Activated naive CD4-positive, alpha-beta T cell treated with anti-CD3 and anti-CD28 coated beads for 36 hours (primary cell): ENCODE data around the gene CD48. TPM values are rescaled to one million over a fixed set of nuclear protein-coding genes. Genes with fewer than 3 reads are reported as not detected.

Source experiments
- CTCF ChIA-PET: fragments of 350-600 bp; sonication (Branson Sonifier 250); formaldehyde crosslinking; loops from one replicate; lab custom pipeline; 2021; ENCODE audit warnings: antibody characterized with exemption; lab: Charles Lee
- DNase-seq: peaks from one replicate; pipeline ENCODE4 v3.0.0-alpha.2; 2020
- H3K27ac Mint-ChIP-seq: one replicate; pipeline ENCODE4 v1.8.0; 2021; ENCODE audit warnings: mild to moderate bottlenecking, mixed read lengths
- H3K27me3 Mint-ChIP-seq: one replicate; pipeline ENCODE4 v1.8.0; 2021; ENCODE audit warnings: low read depth, mixed read lengths
- H3K36me3 Mint-ChIP-seq: one replicate; pipeline ENCODE4 v1.8.0; 2021; ENCODE audit warnings: low read depth, mixed read lengths
- H3K4me1 Mint-ChIP-seq: one replicate; pipeline ENCODE4 v1.8.0; 2021; ENCODE audit warnings: low read depth, mixed read lengths
- H3K4me3 Mint-ChIP-seq: one replicate; pipeline ENCODE4 v1.8.0; 2021; ENCODE audit warnings: mild to moderate bottlenecking, moderate library complexity, mixed read lengths
- H3K9me3 Mint-ChIP-seq: one replicate; pipeline ENCODE4 v1.8.0; 2021; ENCODE audit warnings: mixed read lengths
- intact Hi-C: fragments of 100-400 bp; cut with micrococcal nuclease; formaldehyde crosslinking; loops from one replicate; pipeline ENCODE4 v1.15.1; 2023
- total RNA-seq, 2 experiments: library from RNA; stranded (reverse); gene quantifications; one replicate each; pipeline ENCODE4 v1.2.3, GENCODE V29; 2021

The CD48 gene
- total RNA-seq, 2 experiments from 2014 or later, result 338 to 340 TPM

DNA sequence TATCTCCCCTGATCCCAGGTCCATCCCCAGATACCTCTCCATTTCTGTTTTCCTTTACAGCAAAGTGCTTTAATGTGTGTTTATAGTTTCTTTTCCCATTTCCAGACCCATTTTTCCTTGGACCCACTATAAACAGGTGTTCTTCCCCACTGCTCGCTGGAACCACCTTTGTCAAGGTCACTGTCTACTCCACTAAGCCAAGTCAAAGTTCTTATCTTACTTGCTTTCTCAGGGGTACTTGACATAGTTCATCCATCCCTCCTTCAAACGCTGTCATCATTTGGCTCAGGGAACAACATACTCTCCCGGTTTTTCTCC lies 73.1 kb downstream of the CD48 start:
- CTCF ChIA-PET, result interaction anchor here (1.2 kb wide), 1 partner anchor 8 kb away, joined by 4 read pairs; the partner anchor contains the start of gene SLAMF1
- intact Hi-C loops, result loop anchor here (1.0 kb wide), 2 partner anchors 8 to 11 kb away; no protein-coding TSS in a partner anchor
- H3K36me3 Mint-ChIP-seq, result peaks cover 91% of the 10 kb centered on the region
- peak overlapping the region; percentile 95 for H3K27ac Mint-ChIP-seq
- peaks cover 91% of the 10 kb centered on the region for H3K4me1 Mint-ChIP-seq
- no peak for DNase-seq
- H3K27me3 Mint-ChIP-seq, result no peaks in the 10 kb centered on the region
- no peaks in the 10 kb centered on the region for H3K9me3 Mint-ChIP-seq
- H3K4me3 Mint-ChIP-seq, result peak overlapping the region; percentile 66

DNA sequence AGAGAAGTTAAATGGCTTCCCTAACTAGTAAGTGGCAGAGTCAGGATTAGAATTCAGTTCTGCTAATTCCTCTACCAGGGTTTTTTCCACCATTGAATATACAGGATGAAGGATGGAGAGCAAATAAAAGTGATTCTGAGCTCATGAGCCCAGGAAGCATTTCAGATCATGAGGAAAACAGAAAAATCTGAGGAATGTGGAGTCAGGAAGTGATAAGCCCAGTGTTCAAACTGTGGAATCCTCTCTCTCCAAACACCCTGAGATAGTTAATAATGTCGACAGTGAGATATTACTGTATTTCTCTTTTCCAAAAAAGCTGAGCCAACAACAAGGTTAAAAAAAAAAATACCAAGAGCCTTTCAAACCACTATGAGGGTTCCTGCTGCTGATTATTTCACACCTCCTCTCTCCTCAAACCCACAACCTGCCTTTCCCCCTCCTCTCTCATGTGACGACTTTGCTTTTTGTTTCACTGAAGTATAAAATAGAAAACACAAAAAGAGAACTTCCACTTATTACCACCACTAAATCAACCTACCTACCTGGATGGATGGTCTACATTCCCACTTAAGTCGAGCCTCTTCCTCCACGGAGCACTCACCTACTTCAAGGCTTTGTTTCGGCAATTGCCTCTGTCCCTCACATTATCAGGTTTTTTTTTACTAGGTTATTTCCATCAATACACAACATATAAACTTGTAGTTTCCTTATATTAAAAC lies 73.6 kb downstream of the CD48 start:
- peak overlapping the region; percentile 66 for H3K4me3 Mint-ChIP-seq
- H3K4me1 Mint-ChIP-seq, result peaks cover 92% of the 10 kb centered on the region
- CTCF ChIA-PET, result interaction anchor here (0.8 to 1.2 kb wide), 2 partner anchors 8 to 19 kb away, joined by 3 to 4 read pairs; partner anchors contain the start of gene SLAMF1
- H3K9me3 Mint-ChIP-seq, result no peaks in the 10 kb centered on the region
- no peaks in the 10 kb centered on the region for H3K27me3 Mint-ChIP-seq
- H3K36me3 Mint-ChIP-seq, result peaks cover 91% of the 10 kb centered on the region
- intact Hi-C loops, result loop anchor here (1.0 kb wide), 2 partner anchors 8 to 11 kb away; no protein-coding TSS in a partner anchor
- DNase-seq, result peak; percentile 75
- H3K27ac Mint-ChIP-seq, result peak overlapping the region; percentile 95

DNA sequence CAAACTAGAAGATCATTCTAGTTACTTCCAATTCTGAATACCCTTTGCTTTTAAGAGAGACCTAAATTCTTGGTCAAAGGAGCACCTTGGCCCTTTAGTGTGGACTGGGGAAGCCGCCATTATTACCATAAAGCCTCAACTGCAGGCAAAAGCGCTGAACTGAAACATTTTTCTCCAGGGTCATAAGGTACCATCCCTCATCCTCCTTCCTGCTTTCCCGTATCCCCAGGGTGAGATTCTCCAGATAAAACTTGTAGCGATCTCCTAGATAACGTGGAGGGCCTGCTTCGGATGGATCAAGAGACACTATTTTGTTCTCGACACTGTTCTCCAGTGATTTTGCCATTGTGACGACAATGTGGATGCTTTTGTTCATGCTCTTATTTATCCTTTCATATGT lies 74.6 kb downstream of the CD48 start:
- H3K27me3 Mint-ChIP-seq, result no peaks in the 10 kb centered on the region
- peak overlapping the region; percentile 95 for H3K27ac Mint-ChIP-seq
- intact Hi-C loops, result no loop called here
- H3K4me3 Mint-ChIP-seq, result no peak overlapping the region
- no peaks in the 10 kb centered on the region for H3K9me3 Mint-ChIP-seq
- no peak for DNase-seq
- peaks cover 92% of the 10 kb centered on the region for H3K4me1 Mint-ChIP-seq
- CTCF ChIA-PET, result interaction anchor here (1.2 kb wide), 1 partner anchor 9 kb away, joined by 4 read pairs; the partner anchor contains the start of gene SLAMF1
- H3K36me3 Mint-ChIP-seq, result peaks cover 87% of the 10 kb centered on the region

DNA sequence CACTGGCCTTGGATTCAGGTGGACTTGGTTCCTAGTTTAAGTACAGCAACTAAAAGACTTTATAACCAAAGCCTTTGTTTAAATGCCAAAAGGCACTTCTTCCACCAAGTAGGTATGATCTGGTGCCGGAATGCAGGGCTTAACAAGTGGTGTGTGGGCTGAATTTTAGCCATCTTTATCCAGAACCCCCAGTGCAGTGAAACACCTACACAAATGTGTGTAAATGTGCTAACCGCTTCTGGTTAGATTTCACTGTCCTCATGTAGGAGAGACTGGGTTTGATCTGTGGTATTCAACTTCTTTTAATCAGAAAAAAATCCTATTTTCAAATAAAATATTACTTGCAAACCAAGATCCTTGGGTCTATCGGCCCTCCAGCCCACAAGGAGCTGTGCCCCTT lies 75.1 kb downstream of the CD48 start:
- Mint-ChIP-seq H3K27me3 (no peaks in the 10 kb centered on the region), H3K4me1 (peaks cover 92% of the 10 kb centered on the region), H3K4me3 (no peak overlapping the region), H3K9me3 (no peaks in the 10 kb centered on the region), H3K36me3 (peaks cover 87% of the 10 kb centered on the region), H3K27ac (peak overlapping the region; percentile 95)
- CTCF ChIA-PET, result no interaction called here
- no peak for DNase-seq
- intact Hi-C loops, result no loop called here

DNA sequence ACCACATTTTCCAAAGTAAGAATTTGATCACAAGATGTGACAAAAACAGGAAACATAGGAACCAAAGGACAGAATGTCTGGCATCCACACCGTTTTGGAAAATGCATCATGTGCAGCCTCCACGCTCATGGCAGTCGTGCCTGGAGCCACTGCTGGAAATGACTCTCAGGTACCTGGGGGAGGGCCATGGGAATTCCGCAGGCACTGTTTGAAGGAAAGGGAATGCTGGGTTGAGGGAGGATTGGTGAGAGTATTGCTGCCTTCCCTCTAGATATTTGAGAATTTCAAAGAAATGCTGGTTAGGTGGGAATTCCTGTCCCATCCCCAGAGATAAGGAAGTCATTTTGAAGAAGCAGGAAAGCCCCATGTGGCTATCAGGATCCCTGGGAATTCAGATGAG lies 75.5 kb downstream of the CD48 start:
- Mint-ChIP-seq H3K4me1 (peaks cover 94% of the 10 kb centered on the region), H3K36me3 (peaks cover 89% of the 10 kb centered on the region), H3K27me3 (no peaks in the 10 kb centered on the region), H3K27ac (peak overlapping the region; percentile 78), H3K4me3 (no peak overlapping the region), H3K9me3 (no peaks in the 10 kb centered on the region)
- no peak for DNase-seq
- intact Hi-C loops, result no loop called here
- CTCF ChIA-PET, result interaction anchor here (0.6 to 1.0 kb wide), 3 partner anchors 13 to 22 kb away, joined by 3 to 4 read pairs (median 4); no protein-coding TSS in a partner anchor

DNA sequence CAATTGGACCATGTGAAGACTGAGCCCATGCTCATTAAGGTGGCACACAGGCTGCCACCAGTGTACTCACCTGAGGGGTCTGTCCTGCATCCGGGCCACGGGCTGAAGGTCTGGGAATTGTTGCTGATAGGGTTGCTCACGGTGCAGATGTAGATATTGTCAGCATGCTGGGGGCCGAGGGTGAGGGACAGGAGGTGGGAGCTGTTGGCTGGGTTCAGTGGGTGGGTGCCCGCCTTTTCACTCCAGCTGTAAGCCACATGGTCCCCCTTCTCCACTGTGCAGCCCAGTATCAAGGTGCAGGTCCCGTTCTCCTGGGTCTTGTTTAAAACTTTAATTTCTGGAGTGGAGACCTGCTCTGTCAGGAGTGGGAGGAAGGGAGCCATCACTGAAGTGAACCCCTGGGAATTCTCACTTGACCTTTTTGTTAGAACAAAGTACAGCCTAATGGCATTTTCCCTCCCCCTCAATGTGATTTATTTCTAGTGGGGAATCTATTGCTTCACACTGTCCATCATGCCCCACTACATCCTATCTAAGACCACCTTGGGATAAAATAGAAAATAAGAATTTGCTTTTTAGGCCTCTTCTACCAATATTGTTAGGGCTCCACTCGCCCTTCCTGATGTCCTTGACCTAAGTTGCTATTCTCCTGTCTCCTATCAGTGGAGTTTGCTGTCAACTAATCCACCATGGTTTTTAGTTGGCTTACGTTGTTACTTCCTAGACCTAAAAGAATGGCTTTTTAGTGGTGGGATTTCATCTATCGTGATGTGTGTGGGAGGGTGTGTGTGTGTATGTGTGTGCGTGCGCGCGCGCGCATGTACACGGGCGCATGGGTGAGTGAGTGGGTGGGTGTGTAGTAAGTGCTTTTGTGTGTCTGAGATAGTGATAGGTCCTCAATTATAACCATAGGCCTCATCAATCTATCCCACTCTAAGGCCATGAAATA lies 76.8 kb downstream of the CD48 start:
- peak overlapping the region; percentile 27 for H3K4me3 Mint-ChIP-seq
- H3K9me3 Mint-ChIP-seq, result no peaks in the 10 kb centered on the region
- H3K36me3 Mint-ChIP-seq, result peaks cover 90% of the 10 kb centered on the region
- CTCF ChIA-PET, result interaction anchor here (0.7 to 1.0 kb wide), 2 partner anchors 21 to 23 kb away, joined by 4 read pairs; no protein-coding TSS in a partner anchor
- H3K27ac Mint-ChIP-seq, result peak overlapping the region; percentile 76
- intact Hi-C loops, result no loop called here
- no peaks in the 10 kb centered on the region for H3K27me3 Mint-ChIP-seq
- DNase-seq, result no peak
- H3K4me1 Mint-ChIP-seq, result peaks cover 97% of the 10 kb centered on the region

DNA sequence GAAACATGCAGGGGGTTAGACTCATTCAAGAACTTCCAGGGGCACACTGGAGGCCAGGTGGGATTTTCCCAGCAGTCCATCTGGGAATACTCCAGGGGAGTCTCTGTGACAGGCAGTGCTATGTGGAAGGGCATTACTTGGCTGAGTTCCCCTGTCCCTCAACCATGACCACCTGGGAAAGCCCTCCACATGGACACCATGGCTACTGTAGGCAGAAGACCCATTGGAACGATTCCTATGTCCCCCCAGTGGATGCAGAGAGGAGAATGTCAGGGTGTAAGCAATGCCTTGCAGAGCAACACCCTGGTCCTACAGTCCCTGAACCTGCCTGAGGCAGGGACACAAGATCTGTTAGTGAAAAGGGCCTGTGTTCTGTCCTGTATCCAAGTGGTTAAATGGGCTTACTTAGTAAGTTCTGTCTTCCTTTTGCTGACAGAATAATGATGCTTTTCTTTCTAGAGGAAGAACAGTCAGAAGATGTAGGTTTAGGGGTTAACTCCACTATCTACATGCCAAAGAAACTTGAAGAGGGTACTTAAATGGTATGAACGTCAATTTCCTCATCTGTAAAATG lies 78.2 kb downstream of the CD48 start:
- no peak for DNase-seq
- CTCF ChIA-PET, result interaction anchor here (1.0 to 2.0 kb wide), 2 partner anchors 13 to 14 kb away, joined by 3 to 16 read pairs; no protein-coding TSS in a partner anchor
- Mint-ChIP-seq H3K36me3 (peaks cover 83% of the 10 kb centered on the region), H3K4me3 (no peak overlapping the region), H3K27ac (peak overlapping the region; percentile 68), H3K9me3 (no peaks in the 10 kb centered on the region), H3K27me3 (no peaks in the 10 kb centered on the region), H3K4me1 (peaks cover 95% of the 10 kb centered on the region)
- intact Hi-C loops, result no loop called here

DNA sequence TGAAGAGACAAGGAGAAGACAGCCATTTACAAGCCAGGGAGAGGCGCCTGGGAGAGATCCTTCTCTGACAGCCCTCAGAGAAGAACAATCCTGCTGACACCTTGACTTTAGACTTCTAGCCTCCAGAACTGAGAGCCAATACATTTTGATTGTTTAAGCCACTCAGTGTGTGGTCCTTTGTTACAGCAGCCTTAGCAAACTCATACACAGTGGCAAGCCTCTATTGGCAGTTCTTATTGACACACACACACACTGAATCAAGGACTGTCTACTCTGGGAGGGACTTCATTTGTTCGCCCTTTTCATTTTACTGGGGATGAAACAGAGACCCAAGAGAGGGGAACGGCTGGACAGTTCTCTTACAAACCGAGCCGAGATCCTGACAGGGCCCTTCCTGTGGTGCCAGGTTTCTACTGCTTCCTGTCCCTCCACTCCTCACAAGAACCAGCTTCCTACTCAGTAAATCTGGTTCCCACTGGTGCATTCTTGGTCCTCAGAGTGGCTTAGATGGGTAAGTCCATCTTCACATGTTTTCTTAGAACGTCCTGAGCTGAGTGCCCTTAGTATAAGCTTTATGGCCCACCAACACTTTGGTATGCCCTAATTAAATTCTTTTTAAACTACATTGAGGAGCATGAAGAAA lies 79.5 kb downstream of the CD48 start:
- DNase-seq, result no peak
- Mint-ChIP-seq H3K36me3 (peaks cover 80% of the 10 kb centered on the region), H3K27ac (peak overlapping the region; percentile 96), H3K27me3 (no peaks in the 10 kb centered on the region), H3K4me3 (no peak overlapping the region), H3K4me1 (peaks cover 94% of the 10 kb centered on the region), H3K9me3 (no peaks in the 10 kb centered on the region)
- intact Hi-C loops, result no loop called here
- CTCF ChIA-PET, result interaction anchor here (1.0 to 5.4 kb wide), 3 partner anchors 13 to 43 kb away, joined by 3 to 32 read pairs (median 16); no protein-coding TSS in a partner anchor

DNA sequence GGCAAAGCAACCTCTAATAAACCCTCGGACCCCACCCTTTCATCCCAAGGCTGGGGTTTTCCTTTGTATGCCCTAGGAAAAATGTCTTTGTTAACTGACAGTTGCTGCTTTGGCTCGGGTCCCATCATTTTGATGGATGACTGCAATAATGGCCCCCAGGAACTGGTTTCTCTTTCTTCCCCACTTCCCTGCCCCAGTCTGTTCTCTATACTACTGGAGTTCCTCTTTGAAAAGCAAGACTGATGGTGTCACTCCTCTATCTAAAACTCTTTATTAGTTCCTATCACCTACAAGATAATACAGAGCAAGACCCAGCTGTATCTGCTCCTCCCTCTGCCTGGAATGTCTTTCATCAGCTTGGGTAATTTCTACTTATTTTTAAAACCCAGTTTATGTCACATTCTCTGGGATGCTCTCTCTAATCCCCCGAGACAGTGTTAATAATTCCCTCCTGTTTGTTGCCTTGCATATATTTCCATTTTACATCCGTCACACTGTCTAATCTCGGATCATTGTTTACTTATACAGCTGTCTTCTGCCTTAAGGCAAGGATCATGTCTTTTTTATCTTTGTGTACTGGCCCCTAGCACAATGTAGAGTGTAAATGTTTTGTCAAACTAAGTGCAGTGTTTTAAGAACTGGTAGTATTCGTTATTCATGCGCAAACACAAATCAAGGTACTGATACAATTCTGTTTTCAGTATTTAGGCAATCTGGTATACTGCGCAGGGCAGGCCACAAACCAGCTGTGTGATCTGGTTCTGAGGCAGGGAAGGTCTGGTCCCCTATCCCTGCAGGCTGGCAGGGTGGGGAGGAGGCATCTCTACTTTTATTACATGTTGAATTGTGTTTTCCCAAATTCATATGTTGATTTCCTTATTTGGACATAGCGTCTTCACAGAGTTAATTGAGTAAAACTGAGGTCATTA lies 80.8 kb downstream of the CD48 start:
- Mint-ChIP-seq H3K9me3 (no peaks in the 10 kb centered on the region), H3K4me3 (peak overlapping the region; percentile 44), H3K27ac (peak overlapping the region; percentile 96), H3K4me1 (peaks cover 94% of the 10 kb centered on the region), H3K36me3 (peaks cover 76% of the 10 kb centered on the region), H3K27me3 (no peaks in the 10 kb centered on the region)
- intact Hi-C loops, result no loop called here
- DNase-seq, result no peak
- CTCF ChIA-PET, result interaction anchor here (1.4 to 5.4 kb wide), 4 partner anchors 11 to 61 kb away, joined by 5 to 32 read pairs (median 12); no protein-coding TSS in a partner anchor

DNA sequence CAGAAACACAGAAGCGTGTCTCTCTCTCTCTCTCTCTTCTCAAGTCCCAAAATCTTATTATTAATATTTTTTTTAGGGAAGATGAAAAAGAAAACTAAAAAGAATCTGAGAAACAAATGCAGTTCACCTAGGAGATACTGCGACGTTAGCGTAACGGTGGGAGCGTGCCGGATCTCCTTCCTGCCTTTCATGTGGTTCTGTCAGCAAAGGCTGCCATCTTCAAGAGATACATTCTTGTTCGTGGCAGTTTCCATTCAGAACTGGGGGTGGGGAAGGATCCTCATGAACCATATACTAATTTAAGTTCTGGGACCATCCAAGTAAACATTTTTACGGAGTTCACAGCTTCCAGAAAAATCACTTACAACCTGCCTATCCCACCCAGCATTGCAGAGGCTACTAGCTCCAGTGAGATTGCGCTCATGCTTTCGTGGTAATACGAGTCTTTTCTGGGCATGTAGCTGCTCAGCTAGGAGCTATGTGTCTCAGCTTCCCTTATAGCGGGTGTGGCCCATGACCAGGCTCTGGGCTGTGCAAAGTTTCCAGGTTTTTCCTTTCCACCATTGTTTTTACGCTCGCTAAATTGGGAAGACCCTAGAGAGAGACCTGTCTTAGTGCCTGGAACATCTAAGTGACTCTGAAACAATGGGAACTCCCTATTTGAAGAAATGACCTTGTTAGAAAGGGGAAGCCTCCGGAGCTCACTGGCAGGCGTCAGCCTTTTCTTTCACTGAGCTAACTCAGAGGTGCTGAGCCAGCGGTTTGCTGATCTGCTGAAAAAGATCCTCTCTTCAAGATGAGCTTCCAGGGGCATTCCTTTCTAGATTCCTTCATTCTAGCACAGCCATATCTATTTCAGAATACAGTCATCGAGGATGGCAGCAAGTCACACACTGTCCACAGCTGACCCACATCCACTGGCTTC lies 82.1 kb downstream of the CD48 start:
- peaks cover 95% of the 10 kb centered on the region for H3K4me1 Mint-ChIP-seq
- H3K27me3 Mint-ChIP-seq, result no peaks in the 10 kb centered on the region
- no peaks in the 10 kb centered on the region for H3K9me3 Mint-ChIP-seq
- DNase-seq, result peak; percentile 91
- intact Hi-C loops, result loop anchor here (1.0 to 10.0 kb wide), 3 partner anchors 18 to 705 kb away; partner anchors contain the start of genes ITLN2, SLAMF1 and TAGLN2
- CTCF ChIA-PET, result interaction anchor here (1.0 to 5.4 kb wide), 9 partner anchors 10 to 205 kb away, joined by 3 to 32 read pairs (median 5); partner anchors contain the start of gene SLAMF1
- peak overlapping the region; percentile 96 for H3K27ac Mint-ChIP-seq
- H3K36me3 Mint-ChIP-seq, result peaks cover 76% of the 10 kb centered on the region
- H3K4me3 Mint-ChIP-seq, result peak overlapping the region; percentile 66
